Activated CD4-positive, alpha-beta T cell treated with anti-CD3 and anti-CD28 coated beads, Interleukin-10, Interleukin-2, amounts not matched to agents 100 ng/mL and 50 ng/mL, durations not matched to agents 16 hours and 8 hours (primary cell): ENCODE measurements around the gene ZSCAN5C.
"Not testable (repeated sequence)": the region's sequence is repeated elsewhere in the genome, so short reads cannot be mapped to it uniquely, and the experiment has no call there.

ENCODE experiments used
- DNase-seq: peaks from one replicate; pipeline ENCODE4 v3.0.0-alpha.2; 2020

ZSCAN5C gene

GRCh38 chr19:56201973-56202372 is at the start of gene ZSCAN5C:
Gene ZSCAN5C (plus strand): TSS chr19:56202273. CDS start chr19:56205914, 3,641 bp downstream.
- DNase-seq, result no peak

- DNase-seq, result no peak
These were observed 49.4 kb upstream of the ZSCAN5C start for GRCh38 chr19:56152644-56153043.

- DNase-seq, result no peak
These were observed 48.6 kb upstream of the ZSCAN5C start for GRCh38 chr19:56153507-56153906.

- no peak for DNase-seq
These were observed 46.9 kb upstream of the ZSCAN5C start for GRCh38 chr19:56155124-56155687.

- DNase-seq, result no peak
These were observed 45.3 kb upstream of the ZSCAN5C start for GRCh38 chr19:56156768-56157167.

GRCh38 chr19:56158170-56158757 is 43.8 kb upstream of the ZSCAN5C start:
- DNase-seq, result no peak

GRCh38 chr19:56159009-56159559 is 43.0 kb upstream of the ZSCAN5C start:
- no peak for DNase-seq

GRCh38 chr19:56159622-56160271 is 42.3 kb upstream of the ZSCAN5C start:
- DNase-seq, result no peak

GRCh38 chr19:56161534-56161933 is 40.5 kb upstream of the ZSCAN5C start:
- no peak for DNase-seq

GRCh38 chr19:56162258-56162657 is 39.8 kb upstream of the ZSCAN5C start:
- peak; percentile 44 for DNase-seq

GRCh38 chr19:56163097-56163496 is 39.0 kb upstream of the ZSCAN5C start:
- no peak for DNase-seq

GRCh38 chr19:56167064-56167578 is 35.0 kb upstream of the ZSCAN5C start:
- no peak for DNase-seq

GRCh38 chr19:56170261-56170660 is 31.8 kb upstream of the ZSCAN5C start:
- no peak for DNase-seq

- DNase-seq, result no peak
These were observed 28.0 kb upstream of the ZSCAN5C start for GRCh38 chr19:56174086-56174485.

- DNase-seq, result no peak
These were observed 27.5 kb upstream of the ZSCAN5C start for GRCh38 chr19:56174550-56174949.

- not testable (repeated sequence) for DNase-seq
These were observed 26.2 kb upstream of the ZSCAN5C start, which contains the start of gene GALP for GRCh38 chr19:56175861-56176307. Gene GALP (plus strand): TSS chr19:56176008. CDS start chr19:56177109, 1,101 bp downstream.

- DNase-seq, result not testable (repeated sequence)
These were observed 25.8 kb upstream of the ZSCAN5C start for GRCh38 chr19:56176310-56176709.

GRCh38 chr19:56176881-56177280 is 25.2 kb upstream of the ZSCAN5C start:
- DNase-seq, result no peak

GRCh38 chr19:56177564-56178243 is 24.4 kb upstream of the ZSCAN5C start:
- no peak for DNase-seq

- DNase-seq, result no peak
These were observed 12.3 kb upstream of the ZSCAN5C start for GRCh38 chr19:56189785-56190184.

- DNase-seq, result no peak
These were observed 11.0 kb upstream of the ZSCAN5C start for GRCh38 chr19:56191115-56191514.

- no peak for DNase-seq
These were observed 10.4 kb upstream of the ZSCAN5C start for GRCh38 chr19:56191711-56192110.

- no peak for DNase-seq
These were observed 8.0 kb upstream of the ZSCAN5C start for GRCh38 chr19:56193981-56194640.
